DMS 273 treated with DMSO at 0.1 percent for 48 hours (cell line): ENCODE results near the gene CETN1.

ENCODE experiments used
- DNase-seq: peaks from one replicate; lab custom pipeline; 2025; lab: John Stamatoyannopoulos, UW

CETN1 gene

DNA sequence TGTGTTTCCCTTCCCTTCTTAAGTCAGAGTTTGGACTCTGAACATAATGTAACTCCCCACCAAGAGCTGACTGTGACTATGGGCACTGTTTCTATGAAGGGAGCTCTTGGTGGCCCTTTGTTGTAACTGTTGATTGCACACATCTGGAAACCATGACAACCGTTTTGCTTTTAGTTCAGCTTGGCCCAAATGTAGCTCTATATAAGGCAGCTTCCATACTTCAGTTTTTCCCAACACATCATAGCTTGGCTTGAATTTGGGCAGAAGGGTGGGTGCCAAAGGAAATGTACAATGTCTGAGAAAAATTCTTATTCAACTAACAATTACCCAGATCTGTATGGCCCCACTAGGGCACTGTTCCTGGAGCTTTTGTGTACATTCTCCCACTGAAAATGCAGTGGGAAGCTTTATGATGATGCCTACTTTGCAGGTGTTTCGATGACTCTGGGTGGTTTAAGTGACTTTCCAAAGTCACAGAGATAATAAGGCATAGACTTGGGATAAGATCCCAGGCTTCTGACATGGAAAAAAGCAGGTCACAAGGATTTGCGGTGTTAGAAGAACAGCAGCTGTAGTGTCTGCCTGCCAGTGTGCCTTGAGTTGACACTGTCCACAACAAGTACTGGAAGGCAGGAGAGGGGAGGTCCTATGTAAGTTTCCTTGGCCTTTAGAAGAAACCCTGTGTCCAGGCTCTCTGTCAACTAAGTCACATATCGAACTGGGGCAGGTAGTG is 2.4 kb upstream of the CETN1 start:
- DNase-seq = no peak

DNA sequence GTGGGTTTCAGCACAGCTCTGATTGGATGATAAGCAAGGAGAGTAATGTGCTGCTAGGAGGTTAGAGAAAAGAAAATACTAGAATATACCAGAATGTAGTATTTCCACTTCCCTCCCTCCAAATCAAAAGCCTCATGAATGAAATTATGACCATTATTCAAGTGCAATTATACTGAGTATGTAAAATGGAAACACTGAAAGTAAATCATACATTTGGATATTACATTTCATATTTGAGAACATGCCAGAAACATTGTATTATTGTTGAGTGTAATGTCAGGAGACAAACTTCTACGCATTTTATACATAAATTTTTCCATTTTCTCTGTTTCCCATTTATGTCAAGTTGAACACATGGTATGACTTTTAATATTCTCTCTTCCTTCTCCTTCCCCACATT is 942 bp upstream of the CETN1 start:
- DNase-seq = no peak

- DNase-seq = no peak
Measured at GRCh38 chr18:581096-581495, 916 bp downstream of the CETN1 start.

- DNase-seq = no peak
Measured at GRCh38 chr18:582465-582864, 2.3 kb downstream of the CETN1 start.

DNA sequence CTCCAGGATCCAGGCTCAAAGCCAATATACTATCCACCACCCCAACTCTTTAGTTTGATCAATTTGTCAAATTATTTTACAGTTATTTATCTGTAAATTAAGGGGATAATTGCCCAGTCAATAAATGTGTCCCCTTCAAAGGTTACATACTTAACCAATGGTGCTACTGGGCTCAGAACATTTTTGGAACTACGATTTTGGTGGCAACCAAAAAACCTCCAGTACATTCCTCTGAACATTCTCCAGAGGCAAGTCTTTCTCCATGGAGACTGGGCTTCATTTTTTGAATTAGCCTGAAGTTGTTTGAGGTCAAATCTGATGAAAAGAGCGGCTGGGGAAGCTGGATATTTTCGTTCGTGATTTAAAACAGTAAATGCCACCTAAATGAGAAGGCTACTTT is 14.9 kb downstream of the CETN1 start:
- DNase-seq = no peak

DNA sequence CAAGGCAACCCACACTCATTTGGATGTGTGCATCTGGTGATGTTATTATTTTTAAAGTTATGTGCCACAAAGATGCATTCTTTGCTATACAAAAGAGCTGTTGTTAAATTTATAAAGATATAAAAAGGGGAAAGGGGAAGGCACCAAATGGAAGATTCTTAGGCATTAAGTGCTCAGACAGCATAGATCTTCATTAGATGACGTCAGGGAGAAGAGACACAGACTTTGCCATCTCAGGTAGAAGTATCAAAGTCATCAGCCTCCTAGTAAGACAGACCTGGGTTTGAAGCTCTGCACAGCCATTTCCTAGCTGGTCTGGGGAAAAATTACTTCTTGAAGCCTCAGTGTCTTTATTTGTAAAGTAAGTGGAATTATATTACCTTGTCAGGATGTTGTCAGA is 15.4 kb downstream of the CETN1 start:
- no peak for DNase-seq

GRCh38 chr18:596288-596881 is 16.2 kb downstream of the CETN1 start:
- no peak for DNase-seq

GRCh38 chr18:598124-598589 is 18.0 kb downstream of the CETN1 start:
- DNase-seq = no peak

DNA sequence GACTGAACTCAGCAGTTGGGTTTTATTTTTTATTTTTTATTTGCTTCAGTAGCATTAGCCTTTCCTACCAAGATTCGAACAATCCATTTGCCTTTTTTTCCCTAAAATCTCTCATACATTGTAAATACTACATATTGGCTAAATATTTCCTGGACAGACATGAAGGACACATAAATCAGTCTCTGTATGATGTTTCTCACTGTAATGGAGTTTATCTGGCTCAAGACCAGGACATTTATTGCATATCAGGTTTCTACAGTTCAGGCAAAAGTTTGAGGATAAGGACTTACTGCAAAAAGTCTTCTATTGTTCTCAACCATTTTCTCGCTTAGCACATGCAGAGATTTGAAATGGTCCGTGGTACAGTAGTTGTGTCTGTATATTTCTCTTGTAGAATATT is 19.9 kb downstream of the CETN1 start:
- no peak for DNase-seq

DNA sequence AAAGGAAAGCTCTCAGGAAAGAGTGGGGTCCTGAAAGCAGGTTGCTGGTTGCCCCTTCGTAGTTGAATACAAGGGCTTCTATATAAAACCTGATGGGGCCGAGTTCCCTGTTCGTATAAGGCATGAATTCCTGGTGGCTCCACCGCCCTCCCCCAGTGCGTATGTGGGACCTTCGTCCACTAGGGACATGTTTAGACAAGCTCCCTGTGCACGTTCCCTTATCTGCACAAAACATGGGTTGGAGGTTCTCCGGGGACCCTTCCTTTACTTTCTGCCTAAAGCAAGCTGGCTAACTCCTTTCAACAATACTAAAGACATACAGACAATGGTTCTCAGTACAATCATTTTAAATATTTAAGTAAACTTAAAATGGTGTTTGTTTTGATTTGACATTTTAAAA is 24.6 kb downstream of the CETN1 start:
- DNase-seq = no peak

GRCh38 chr18:607930-608329 is 27.8 kb downstream of the CETN1 start:
- DNase-seq = no peak

DNA sequence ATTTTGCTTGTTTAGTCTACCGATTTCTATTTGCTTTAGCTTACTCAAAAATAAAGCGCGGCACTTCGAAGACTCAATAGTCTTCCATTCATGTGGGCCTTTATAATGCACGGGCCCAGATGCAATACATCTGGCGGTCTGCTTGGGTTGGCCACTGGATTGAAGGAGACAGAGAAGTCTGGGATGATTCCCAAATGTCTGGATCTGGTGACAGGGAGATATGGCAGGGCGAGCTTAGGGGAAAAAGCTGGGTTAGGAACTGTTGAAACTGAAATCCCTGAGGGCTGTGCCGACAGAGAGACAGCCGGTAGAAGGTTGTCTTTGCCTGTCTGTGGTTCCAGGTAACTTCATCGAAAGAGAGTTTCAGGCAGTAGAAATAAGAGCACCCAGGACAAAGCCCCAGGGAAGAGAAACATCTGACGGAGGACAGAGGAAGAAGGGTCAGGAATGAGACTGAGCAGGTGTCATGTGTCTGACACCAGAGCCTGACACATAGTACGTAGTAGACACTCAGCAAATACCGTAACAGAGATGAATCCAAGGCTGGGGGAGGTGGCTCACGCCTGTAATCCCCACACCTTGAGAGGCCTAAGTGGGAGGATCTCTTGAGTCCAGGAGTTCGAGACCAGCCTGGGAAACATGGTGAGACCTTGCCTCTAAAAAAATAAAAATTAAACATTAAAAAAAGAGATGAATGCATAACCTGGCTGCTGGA is 30.2 kb downstream of the CETN1 start:
- no peak for DNase-seq

GRCh38 chr18:612156-612555 is 32.0 kb downstream of the CETN1 start:
- DNase-seq = no peak

- DNase-seq = no peak
Measured at GRCh38 chr18:614193-614592, 34.0 kb downstream of the CETN1 start.

GRCh38 chr18:615092-615521 is 34.9 kb downstream of the CETN1 start:
- no peak for DNase-seq

GRCh38 chr18:615773-616172 is 35.6 kb downstream of the CETN1 start:
- no peak for DNase-seq

GRCh38 chr18:616380-616995 is 36.3 kb downstream of the CETN1 start:
- DNase-seq = peak; percentile 22

GRCh38 chr18:617970-618504 is 37.9 kb downstream of the CETN1 start:
- DNase-seq = no peak

DNA sequence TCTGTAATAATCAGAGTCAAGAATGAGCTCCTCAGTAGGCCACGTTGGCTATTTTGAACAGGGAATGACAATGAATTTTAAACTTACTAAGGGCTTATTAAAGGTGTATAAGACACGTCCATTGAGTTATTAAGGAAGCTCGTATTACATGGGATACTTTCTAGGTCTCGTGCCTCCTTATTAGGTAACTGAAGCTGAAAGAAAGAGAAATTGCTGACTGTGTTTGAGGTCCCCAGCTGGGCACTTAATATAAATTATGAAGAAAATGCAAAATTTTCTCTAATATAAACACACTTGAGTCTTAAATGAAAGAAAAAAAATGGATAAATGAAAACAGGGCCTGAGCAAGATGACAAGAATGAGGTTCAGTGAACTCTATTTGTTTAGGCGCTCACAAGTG is 38.4 kb downstream of the CETN1 start:
- no peak for DNase-seq

DNA sequence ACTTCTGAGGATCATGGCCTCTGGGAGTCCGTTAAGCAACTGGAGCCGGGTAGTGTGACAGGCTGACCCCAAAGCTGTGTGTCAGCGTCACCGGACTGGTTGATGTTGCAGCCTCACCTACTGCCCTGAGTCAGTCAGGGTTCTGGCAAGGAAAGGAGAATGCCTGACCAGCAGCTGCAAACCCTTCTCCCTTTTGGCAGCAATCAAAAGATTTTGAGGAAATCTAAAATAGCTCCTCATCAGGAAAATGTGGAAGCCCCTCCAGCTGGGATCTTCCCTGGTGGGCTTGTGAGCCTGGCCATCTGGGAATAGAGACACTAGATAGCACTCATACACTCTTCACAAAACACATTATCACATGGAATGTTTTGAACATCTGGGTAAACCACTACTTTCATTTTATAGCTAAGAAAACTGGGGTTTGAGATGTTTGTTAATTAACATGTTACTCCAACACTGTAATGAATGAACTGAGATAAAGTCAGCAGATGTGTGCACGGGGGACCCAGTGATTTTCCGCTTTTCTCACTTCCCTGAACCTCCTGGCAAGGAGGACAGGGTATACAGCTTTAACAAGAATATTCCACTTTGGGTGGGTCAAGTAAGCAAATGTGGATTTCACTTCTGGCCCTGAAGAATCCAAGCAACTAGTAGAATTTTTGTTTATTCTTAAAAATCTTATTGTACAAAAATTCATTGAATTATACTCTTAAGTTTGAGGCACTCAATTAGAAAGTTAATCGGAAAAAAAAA is 41.3 kb downstream of the CETN1 start:
- DNase-seq = no peak

DNA sequence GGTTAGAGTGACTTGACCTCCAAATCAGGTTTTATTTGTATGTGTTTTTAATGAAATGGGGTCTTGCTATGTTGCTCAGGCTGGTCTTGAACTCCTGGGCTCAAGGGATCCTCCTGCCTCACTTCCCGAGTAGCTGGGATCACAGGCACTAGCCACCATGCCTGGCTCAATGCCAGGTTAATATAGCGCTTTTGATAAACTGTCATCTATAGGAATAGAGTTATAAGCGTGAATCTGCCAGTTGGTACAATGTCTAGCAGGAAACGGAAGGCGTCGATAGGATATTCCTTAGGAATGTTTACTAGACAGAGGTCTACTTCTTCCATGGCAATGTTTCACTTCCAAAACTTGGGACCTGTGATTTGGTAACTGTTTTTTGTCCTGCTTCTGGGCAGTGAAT is 42.1 kb downstream of the CETN1 start:
- DNase-seq = no peak
